Measurements from ENCODE around the gene TAMM41.

DNA sequence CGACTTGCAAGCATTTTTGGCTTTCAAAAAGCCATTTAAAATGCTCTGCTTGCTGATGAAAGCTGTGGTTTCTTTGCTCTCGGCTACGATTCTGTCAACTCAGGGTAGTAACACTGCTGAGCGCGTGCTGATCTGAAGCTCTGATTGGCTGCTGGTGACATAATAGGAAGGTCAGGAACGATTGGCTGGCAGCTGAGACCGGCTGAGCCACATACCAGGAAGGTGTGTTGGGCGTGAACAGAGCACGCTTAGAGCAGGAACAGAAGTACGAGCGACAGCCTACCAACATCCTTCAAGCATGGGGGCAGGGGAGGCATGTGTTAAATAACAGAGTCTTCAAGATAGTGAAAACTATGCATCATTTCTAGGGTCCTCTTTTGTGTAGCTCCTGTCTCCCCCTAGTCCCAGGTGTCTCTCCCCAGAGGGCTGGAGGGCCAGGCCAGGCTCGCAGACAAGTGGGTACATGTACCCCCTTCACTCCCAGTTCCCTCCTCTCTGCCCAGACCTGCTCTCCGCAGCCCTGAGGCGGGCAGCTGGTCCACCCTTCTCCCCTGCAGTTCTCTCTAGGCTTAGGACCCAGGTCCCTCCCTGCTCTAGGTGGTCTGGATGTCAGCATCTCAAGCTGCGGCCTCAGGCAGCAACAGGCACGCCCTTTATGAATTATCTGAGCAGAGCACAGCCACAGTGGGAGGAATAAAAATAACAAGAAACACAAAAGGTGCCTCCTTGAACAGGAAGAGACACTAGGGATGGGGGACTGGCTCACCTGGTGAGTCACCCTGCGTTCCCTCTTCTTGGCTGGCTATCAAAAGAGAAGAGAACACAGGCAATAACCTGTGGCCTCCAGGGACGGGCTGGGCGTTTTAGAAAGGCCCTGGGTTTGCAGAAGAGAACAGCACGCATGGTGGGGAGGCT, 76.0 kb downstream of the TAMM41 start:
- TF ChIP-seq, protein P1, sequence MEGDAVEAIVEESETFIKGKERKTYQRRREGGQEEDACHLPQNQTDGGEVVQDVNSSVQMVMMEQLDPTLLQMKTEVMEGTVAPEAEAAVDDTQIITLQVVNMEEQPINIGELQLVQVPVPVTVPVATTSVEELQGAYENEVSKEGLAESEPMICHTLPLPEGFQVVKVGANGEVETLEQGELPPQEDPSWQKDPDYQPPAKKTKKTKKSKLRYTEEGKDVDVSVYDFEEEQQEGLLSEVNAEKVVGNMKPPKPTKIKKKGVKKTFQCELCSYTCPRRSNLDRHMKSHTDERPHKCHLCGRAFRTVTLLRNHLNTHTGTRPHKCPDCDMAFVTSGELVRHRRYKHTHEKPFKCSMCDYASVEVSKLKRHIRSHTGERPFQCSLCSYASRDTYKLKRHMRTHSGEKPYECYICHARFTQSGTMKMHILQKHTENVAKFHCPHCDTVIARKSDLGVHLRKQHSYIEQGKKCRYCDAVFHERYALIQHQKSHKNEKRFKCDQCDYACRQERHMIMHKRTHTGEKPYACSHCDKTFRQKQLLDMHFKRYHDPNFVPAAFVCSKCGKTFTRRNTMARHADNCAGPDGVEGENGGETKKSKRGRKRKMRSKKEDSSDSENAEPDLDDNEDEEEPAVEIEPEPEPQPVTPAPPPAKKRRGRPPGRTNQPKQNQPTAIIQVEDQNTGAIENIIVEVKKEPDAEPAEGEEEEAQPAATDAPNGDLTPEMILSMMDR (IDR thresholded peaks at IDR 0.05), result no peak
- TF ChIP-seq POLR2AphosphoS5 (IDR thresholded peaks at IDR 0.05) (peak; percentile 62 to 69 (median 64)), POLR2A (IDR thresholded peaks at IDR 0.05) (peak; percentile 38)

Data from transverse colon (tissue), 4 donors.